Measurements from ENCODE around the gene ABO. TPM values are rescaled to one million over a fixed set of nuclear protein-coding genes. Genes with fewer than 3 reads are reported as not detected.

The ABO gene
- total RNA-seq, 1 donor from 2014 or later: 4.8 TPM

DNA sequence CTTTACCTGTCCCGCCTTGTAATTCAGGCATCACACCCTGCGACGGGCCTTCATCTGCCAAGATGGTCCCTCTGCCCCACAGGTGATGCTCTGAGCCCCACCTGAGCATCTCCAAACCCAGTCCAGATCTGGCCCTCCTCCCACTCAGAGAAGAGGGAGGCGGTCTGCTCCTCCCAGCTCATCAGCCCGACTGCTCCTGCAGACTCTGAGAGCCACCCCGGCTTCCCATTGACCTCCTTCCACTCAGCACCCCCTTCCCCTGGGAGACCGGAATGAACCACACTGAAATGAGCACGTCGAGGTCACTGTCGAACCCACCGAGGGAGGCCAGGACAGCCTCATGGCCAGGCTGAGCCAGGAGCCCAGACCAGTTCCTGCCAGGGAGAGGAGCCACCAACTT, 12.8 kb downstream of the ABO start:
- Histone ChIP-seq H3K4me3 (no peak overlapping the region), H3K36me3 (no peaks in the 10 kb centered on the region), H3K4me1 (no peaks in the 10 kb centered on the region), H3K27ac (no peak overlapping the region), H3K27me3 (no peaks in the 10 kb centered on the region), H3K9me3 (no peaks in the 10 kb centered on the region)
- TF ChIP-seq, protein P1, sequence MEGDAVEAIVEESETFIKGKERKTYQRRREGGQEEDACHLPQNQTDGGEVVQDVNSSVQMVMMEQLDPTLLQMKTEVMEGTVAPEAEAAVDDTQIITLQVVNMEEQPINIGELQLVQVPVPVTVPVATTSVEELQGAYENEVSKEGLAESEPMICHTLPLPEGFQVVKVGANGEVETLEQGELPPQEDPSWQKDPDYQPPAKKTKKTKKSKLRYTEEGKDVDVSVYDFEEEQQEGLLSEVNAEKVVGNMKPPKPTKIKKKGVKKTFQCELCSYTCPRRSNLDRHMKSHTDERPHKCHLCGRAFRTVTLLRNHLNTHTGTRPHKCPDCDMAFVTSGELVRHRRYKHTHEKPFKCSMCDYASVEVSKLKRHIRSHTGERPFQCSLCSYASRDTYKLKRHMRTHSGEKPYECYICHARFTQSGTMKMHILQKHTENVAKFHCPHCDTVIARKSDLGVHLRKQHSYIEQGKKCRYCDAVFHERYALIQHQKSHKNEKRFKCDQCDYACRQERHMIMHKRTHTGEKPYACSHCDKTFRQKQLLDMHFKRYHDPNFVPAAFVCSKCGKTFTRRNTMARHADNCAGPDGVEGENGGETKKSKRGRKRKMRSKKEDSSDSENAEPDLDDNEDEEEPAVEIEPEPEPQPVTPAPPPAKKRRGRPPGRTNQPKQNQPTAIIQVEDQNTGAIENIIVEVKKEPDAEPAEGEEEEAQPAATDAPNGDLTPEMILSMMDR (IDR thresholded peaks at IDR 0.05): no peak
- intact Hi-C loops (cut with DNase I): no loop called here
- DNase-seq (ENCODE audit: low spot score in 2 of 2): no peak

DNA sequence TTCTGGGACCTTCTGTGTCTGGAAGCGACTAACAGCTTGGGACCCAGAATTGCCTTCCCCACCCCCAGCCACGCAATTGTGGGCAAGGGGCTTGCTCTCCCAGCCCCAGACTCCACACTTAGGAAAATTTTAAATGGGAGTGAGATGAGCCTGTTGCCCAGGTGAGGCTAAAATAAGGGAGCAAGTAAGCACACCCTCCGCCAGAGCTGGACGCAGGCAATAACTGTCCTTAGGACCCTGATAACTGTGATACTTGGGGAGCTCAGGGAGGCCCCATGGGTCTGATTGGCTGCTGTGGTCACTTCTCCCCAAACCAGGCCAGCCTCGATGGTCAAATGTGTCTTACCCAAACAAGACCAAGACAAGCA, 13.3 kb downstream of the ABO start:
- intact Hi-C loops (cut with DNase I): no loop called here
- Histone ChIP-seq H3K9me3 (no peaks in the 10 kb centered on the region), H3K27me3 (no peaks in the 10 kb centered on the region), H3K4me3 (no peak overlapping the region), H3K4me1 (no peaks in the 10 kb centered on the region), H3K36me3 (no peaks in the 10 kb centered on the region), H3K27ac (no peak overlapping the region)
- peak in 1 of 2 donors; percentile 21 for DNase-seq (ENCODE audit: low spot score in 2 of 2)
- TF ChIP-seq, protein P1 (IDR thresholded peaks at IDR 0.05): no peak

DNA sequence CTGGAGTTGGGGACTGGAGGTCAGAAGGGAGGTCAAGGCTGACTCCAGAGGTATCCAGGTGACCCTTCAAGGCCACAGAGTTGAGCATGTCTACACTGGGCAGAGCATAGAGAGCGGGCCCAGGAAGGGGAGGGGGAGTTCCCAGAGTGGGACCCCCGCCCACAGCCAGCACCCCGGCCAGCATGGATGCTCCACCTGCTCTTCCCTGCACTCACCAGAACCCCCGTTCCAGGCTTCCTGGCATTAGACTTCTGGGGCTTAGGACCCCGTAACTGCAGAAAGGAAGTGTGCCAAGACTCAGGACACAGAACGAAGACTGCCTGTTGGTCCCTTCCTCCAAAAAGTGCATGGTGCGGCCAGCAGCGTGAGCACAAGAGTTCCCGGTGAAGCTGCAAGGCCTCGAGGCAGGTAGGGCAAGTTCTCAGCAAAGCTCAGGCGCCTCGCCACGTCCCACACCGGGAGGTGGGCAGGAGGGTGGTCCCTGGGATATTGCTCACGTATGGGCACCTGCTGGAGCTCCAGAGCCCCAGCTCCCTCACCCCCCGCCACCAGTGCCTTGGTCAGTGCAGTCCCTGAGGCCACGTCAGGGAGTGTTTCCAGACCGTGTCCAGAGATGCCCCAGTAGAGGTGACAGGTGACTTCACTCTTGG, 13.8 kb downstream of the ABO start:
- DNase-seq (ENCODE audit: low spot score in 2 of 2): peak in 1 of 2 donors; percentile 40

DNA sequence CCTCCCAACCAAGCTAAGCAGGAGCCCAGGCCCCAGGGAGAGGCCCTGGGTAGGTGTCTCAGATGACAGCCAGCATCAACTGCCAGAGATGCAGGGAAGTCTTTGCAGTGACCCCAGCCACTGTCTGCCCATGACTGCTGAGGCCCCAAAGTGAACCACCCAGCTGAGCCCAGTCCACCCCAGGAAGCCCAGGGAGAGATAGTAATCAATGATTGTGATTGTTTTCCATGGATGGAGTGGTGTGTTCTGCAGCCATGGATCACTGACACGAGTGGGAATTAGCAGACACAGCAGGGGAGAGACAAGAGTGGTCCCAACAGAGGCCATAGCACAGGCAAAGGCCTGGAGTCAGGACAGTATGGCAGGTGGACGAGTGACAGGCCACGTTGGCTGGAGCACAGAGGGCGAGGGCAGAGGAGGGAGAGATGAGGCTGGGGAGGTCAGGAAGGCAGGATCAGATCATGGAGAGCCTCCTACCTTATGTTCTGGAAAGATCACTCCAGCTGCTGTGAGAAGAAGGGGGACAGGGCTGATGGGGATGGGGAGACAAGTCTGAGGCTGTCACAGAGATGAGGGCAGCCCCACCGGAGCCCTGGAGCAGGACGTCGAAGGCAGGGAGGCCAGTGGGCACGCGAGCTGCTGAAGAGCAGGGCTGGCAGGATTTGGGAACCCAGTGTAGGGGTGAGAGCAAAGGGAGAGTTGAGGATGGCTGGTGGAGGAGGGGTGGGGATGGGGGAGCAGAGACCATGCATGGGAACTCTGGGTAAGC, 14.5 kb downstream of the ABO start:
- Histone ChIP-seq H3K4me1 (no peaks in the 10 kb centered on the region), H3K4me3 (no peak overlapping the region), H3K36me3 (no peaks in the 10 kb centered on the region), H3K9me3 (no peaks in the 10 kb centered on the region), H3K27ac (no peak overlapping the region), H3K27me3 (no peaks in the 10 kb centered on the region)
- DNase-seq (ENCODE audit: low spot score in 2 of 2): peak in 1 of 2 donors; percentile 27
- TF ChIP-seq, protein P1 (IDR thresholded peaks at IDR 0.05): no peak
- intact Hi-C loops (cut with DNase I): no loop called here

More for the DNA sequence above, 13.8 kb downstream of the ABO start:
- Histone ChIP-seq H3K4me1 (no peaks in the 10 kb centered on the region), H3K27ac (no peak overlapping the region), H3K4me3 (no peak overlapping the region), H3K27me3 (no peaks in the 10 kb centered on the region), H3K36me3 (no peaks in the 10 kb centered on the region), H3K9me3 (no peaks in the 10 kb centered on the region)
- intact Hi-C loops (cut with DNase I): no loop called here
- TF ChIP-seq, protein P1 (IDR thresholded peaks at IDR 0.05): no peak

DNA sequence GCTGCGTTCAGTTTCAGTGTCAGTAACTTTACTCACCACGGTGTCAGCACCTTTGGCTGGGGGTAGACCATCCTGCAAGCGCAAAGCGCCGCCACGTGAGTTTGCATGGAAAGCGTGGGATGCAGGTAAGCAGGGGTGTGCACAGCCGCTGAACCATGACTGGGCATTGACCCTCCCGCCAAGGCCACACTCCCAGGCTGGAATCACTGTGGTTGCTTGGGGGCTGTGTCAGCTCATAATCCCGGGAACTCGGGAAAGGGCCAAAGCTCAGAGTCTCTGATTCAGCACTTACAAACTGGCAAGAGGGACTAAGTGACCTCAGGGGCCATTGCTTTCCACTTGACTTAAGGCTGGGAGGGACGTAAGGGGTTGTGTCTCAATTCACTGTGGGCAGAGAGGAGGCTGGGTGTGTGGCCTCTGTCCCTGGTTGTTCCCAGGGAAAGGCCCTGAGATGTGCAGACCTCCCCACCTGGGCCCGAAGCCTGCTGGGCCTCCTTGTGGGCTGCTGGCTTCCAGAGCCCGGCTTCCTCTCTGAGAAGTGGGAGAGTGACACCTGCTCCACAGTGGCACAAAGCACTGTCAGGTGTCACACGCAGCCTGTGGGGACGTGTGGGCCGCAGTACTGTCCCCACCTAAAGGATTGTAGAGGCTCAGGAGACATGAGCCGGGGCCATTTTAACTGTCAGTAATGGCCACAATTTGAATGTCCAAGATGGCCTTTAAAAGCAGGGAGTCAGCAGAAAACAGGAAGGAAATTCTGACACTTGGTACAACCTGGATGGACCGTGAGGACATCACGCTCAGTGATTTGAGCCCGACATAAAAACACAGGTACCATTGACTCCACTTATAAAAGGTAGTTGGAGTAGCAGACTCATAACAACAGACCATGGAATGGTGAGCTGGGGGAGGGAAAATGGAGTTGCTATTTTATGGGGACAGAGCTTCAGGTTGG, 16.7 kb downstream of the ABO start:
- DNase-seq (ENCODE audit: low spot score in 2 of 2): peak in 1 of 2 donors; percentile 49
- Histone ChIP-seq H3K27ac (no peak overlapping the region), H3K9me3 (no peaks in the 10 kb centered on the region), H3K36me3 (no peaks in the 10 kb centered on the region), H3K4me1 (no peaks in the 10 kb centered on the region), H3K27me3 (no peaks in the 10 kb centered on the region), H3K4me3 (no peak overlapping the region)
- TF ChIP-seq, protein P1 (IDR thresholded peaks at IDR 0.05): no peak
- intact Hi-C loops (cut with DNase I): no loop called here

Data from ascending aorta (tissue), 2 donors.